ENCODE measurements around the gene KIAA1671. TPM values are rescaled to one million over a fixed set of nuclear protein-coding genes. Genes with fewer than 3 reads are reported as not detected.

Gene KIAA1671
- polyA plus RNA-seq, 1 donor (not counting 4 experiments of a cell fraction or from before 2014, with no cell fraction given): 17.4 TPM

DNA sequence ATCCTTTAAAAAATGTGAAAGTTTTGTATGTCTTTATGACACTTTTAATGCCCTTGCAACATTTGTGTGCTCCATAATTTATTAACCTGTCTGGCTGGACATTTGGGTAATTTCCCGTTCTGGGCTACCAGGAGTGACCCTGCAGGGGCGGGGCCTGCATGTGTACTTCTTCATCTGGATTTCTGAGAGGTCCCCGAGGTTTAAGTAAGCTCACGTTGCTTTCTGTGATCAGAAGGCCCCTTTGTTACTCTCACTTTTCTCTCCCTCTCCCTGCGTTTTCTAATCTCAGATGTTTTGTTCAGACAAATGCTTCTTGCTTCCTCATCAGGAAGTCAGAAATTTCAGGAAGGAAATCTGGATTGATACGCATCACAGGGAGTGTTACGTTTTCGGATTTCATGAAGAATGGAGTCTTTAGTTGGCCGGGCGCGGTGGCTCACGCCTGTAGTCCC is 168.3 kb downstream of the KIAA1671 start:
- Histone ChIP-seq H3K79me2 (ENCODE audit: control insufficient read depth, insufficient read depth, low read length) (no peaks in the 10 kb centered on the region), H3K27me3 (ENCODE audit: control insufficient read depth, extremely low read depth, insufficient read depth, low read length) (no peaks in the 10 kb centered on the region), H3K9me3 (ENCODE audit: control insufficient read depth, low read depth, low read length) (no peaks in the 10 kb centered on the region), H3K27ac (ENCODE audit: control insufficient read depth, insufficient read depth, low read length) (no peak overlapping the region), H3K4me3 (ENCODE audit: control insufficient read depth in 2 of 3, extremely low read depth in 1 of 3, insufficient read depth in 2 of 3, low read depth in 1 of 3, low read length in 3 of 3) (no peak overlapping the region), H3K4me1 (ENCODE audit: control insufficient read depth, extremely low read depth, insufficient read depth, low read length) (peaks cover 8% of the 10 kb centered on the region), H2AFZ (ENCODE audit: control insufficient read depth, low read length) (no peak overlapping the region), H4K20me1 (ENCODE audit: control insufficient read depth, extremely low read depth, insufficient read depth, low read length) (peaks cover 3% of the 10 kb centered on the region), H3K9ac (ENCODE audit: control insufficient read depth, extremely low read depth, insufficient read depth, low read length) (no peak overlapping the region), H3K4me2 (ENCODE audit: control insufficient read depth, extremely low read depth, insufficient read depth, low read depth, low read length) (no peak overlapping the region), H3K9me1 (ENCODE audit: control insufficient read depth, extremely low read depth, insufficient read depth, low read length) (no peaks in the 10 kb centered on the region), H3K36me3 (ENCODE audit: control insufficient read depth in 2 of 2, extremely low read depth in 1 of 2, insufficient read depth in 2 of 2, low read length in 2 of 2) (peaks cover 6 to 7% of the 10 kb centered on the region in 2 experiments)
- DNase-seq (ENCODE audit: low read depth, low spot score) (no peak), FAIRE-seq (no peak)
- TF ChIP-seq EZH2 (IDR thresholded peaks at IDR 0.05; ENCODE audit: low read length): no peak
- TF ChIP-seq, protein P1, sequence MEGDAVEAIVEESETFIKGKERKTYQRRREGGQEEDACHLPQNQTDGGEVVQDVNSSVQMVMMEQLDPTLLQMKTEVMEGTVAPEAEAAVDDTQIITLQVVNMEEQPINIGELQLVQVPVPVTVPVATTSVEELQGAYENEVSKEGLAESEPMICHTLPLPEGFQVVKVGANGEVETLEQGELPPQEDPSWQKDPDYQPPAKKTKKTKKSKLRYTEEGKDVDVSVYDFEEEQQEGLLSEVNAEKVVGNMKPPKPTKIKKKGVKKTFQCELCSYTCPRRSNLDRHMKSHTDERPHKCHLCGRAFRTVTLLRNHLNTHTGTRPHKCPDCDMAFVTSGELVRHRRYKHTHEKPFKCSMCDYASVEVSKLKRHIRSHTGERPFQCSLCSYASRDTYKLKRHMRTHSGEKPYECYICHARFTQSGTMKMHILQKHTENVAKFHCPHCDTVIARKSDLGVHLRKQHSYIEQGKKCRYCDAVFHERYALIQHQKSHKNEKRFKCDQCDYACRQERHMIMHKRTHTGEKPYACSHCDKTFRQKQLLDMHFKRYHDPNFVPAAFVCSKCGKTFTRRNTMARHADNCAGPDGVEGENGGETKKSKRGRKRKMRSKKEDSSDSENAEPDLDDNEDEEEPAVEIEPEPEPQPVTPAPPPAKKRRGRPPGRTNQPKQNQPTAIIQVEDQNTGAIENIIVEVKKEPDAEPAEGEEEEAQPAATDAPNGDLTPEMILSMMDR (optimal IDR thresholded peaks at IDR 0.05 in 1 of 3, IDR thresholded peaks at IDR 0.05 in 1 of 3, conservative IDR thresholded peaks at IDR 0.05 in 1 of 3; ENCODE audit: extremely low read depth in 1 of 3, insufficient read depth in 2 of 3, low read length in 3 of 3): no peak
- dilution Hi-C loops (cut with MboI; ENCODE audit: extremely low pct_ligation_motif_present, low sequenced_read_pairs): no loop called here

DNA sequence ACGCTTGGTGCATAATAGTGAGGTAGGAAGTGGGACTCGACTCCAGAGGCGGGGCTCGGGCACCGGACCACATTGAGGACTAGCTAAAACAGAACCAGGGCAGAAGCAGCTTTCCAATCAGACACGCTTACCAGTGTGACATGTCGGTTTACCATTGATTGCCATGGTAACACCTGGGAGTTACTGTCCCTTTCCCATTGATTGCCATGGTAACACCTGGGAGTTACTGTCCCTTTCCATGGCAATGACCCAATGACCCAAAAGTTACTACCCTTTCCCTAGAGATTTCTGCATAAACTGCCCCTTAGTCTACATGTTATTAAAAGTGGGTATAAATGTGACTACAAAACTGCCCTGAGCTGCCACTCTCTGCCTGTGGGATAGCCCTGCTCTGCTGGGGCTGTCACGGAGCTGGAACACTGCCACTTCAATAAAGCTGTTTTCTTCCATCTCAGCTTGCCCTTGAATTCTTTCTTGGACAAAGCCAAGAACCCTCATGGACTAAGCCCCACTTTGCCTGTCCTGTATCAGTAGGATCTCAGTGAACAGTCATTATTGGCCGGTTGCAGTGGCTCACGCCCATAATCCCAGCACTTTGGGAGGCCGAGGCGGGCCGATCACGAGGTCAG is 169.7 kb downstream of the KIAA1671 start:
- Histone ChIP-seq H3K4me3 (ENCODE audit: control insufficient read depth in 2 of 3, extremely low read depth in 1 of 3, insufficient read depth in 2 of 3, low read depth in 1 of 3, low read length in 3 of 3) (no peak overlapping the region), H3K4me1 (ENCODE audit: control insufficient read depth, extremely low read depth, insufficient read depth, low read length) (peaks cover 8% of the 10 kb centered on the region), H3K9me1 (ENCODE audit: control insufficient read depth, extremely low read depth, insufficient read depth, low read length) (no peaks in the 10 kb centered on the region), H3K9me3 (ENCODE audit: control insufficient read depth, low read depth, low read length) (no peaks in the 10 kb centered on the region), H4K20me1 (ENCODE audit: control insufficient read depth, extremely low read depth, insufficient read depth, low read length) (peaks cover 3% of the 10 kb centered on the region), H2AFZ (ENCODE audit: control insufficient read depth, low read length) (no peak overlapping the region), H3K27me3 (ENCODE audit: control insufficient read depth, extremely low read depth, insufficient read depth, low read length) (no peaks in the 10 kb centered on the region), H3K4me2 (ENCODE audit: control insufficient read depth, extremely low read depth, insufficient read depth, low read depth, low read length) (no peak overlapping the region), H3K79me2 (ENCODE audit: control insufficient read depth, insufficient read depth, low read length) (no peaks in the 10 kb centered on the region), H3K27ac (ENCODE audit: control insufficient read depth, insufficient read depth, low read length) (no peak overlapping the region), H3K36me3 (ENCODE audit: control insufficient read depth in 2 of 2, extremely low read depth in 1 of 2, insufficient read depth in 2 of 2, low read length in 2 of 2) (peaks cover 6 to 7% of the 10 kb centered on the region in 2 experiments), H3K9ac (ENCODE audit: control insufficient read depth, extremely low read depth, insufficient read depth, low read length) (no peak overlapping the region)
- no peak for FAIRE-seq
- no peak for DNase-seq (ENCODE audit: low read depth, low spot score)
- dilution Hi-C loops (cut with MboI; ENCODE audit: extremely low pct_ligation_motif_present, low sequenced_read_pairs): no loop called here
- TF ChIP-seq, protein P1 (optimal IDR thresholded peaks at IDR 0.05 in 1 of 3, IDR thresholded peaks at IDR 0.05 in 1 of 3, conservative IDR thresholded peaks at IDR 0.05 in 1 of 3; ENCODE audit: extremely low read depth in 1 of 3, insufficient read depth in 2 of 3, low read length in 3 of 3): no peak
- no peak for TF ChIP-seq EZH2 (IDR thresholded peaks at IDR 0.05; ENCODE audit: low read length)

Measured in keratinocyte (primary cell).